HG03354 (cell line): ENCODE results near the gene TANGO2.

ENCODE experiments used
- ATAC-seq: cut with Tn5 transposase; IDR thresholded peaks from one replicate; pipeline ENCODE4 v1.9.1; 2021; ENCODE audit warnings: mild to moderate bottlenecking; ENCODE audit not compliant: unreplicated experiment, poor library complexity, severe bottlenecking

The TANGO2 gene

DNA sequence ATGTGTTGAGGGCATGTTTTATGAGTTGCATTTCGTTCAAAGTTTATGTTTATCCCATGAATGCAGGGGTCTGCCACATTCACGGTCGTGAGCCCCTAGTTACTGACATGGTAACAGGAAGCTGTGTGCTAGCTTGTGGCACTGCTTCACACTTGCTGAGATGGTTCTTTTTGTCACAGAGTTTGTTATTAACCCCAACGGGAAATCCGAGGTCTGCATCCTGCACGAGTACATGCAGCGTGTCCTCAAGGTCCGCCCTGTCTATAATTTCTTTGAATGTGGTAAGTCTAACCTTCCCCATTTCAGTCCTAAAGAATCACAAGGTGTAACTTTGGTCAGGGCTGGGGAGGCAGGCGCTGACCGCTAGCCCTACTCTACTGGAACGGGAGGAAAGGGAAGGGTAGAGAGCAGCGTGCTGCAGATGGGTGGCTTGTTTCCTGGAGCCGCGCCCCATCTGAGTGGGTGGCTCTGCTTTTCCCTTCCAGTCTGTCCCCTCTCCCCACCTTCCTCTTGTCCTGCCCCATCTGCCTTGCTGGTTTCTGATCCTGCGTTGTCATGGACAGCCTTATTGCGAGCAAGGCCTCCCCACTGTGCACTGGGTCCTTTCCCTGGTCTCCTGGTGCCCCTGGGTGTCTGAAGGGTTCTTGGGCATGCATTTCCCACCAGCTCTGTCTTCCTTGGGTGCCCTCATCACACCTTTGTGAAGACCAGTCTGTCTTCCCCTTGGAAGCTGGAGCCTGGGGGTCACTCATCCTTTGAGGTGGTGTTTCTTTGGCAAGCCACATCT lies 71.0 kb downstream of the TANGO2 start:
- no peak for ATAC-seq

- no peak for ATAC-seq
These were observed 71.6 kb downstream of the TANGO2 start for GRCh38 chr22:20092477-20092854.

DNA sequence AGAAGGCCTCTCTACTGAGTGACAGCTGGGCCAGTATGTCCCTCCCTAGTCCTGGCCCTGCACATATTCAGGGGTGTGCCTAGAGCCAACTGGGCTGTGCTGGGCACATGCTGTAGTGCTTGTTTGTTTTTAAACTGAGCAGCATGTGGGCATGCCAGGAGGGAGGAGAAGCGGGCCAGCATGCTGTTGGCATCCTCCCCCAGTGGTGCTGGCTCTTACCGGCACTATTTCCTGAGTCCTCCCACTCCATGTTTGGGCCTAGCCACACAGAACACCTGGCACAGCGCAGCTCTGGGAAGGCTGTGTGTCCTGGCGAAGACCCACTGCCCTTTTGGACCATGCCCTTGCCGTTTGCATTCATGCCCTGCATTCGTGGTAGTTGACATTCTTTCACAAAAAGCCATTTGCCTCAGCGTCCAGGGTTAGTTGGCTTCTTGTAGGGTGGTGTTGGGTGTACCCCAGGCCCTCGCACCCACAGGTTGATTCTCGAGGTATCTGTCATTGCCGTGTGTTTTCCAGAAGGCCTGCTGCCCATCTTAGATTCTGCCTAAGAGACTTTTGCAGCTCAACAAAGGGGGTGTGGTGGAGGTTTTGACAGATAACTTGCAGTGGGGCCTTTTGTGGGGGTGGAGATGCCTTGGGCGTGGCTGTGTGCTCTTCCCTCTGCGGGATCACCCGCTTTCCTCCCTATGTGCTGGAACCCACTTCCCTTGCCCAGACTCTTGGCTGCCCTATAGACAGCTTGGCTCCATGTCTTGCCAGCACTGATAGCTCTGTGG lies 72.7 kb downstream of the TANGO2 start:
- no peak for ATAC-seq

- ATAC-seq, result no peak
These were observed 73.4 kb downstream of the TANGO2 start for GRCh38 chr22:20094197-20094807.

DNA sequence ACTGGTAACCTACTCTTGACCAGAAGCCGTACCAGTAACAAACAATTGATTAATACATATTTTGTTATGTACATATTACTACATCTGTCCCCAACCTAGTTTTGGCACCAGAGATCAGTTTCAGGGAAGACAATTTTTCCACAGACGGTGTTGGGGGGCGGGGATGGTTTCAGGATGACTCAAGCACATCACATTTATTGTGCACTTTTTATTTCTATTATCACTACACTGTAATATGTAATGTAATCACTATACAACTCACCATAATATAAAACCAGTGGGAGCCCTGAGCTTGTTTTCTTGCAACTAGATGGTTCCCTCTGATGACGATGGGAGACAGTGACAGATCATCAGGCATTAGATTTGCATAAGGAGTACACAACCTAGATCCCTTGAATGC lies 74.6 kb downstream of the TANGO2 start:
- no peak for ATAC-seq

DNA sequence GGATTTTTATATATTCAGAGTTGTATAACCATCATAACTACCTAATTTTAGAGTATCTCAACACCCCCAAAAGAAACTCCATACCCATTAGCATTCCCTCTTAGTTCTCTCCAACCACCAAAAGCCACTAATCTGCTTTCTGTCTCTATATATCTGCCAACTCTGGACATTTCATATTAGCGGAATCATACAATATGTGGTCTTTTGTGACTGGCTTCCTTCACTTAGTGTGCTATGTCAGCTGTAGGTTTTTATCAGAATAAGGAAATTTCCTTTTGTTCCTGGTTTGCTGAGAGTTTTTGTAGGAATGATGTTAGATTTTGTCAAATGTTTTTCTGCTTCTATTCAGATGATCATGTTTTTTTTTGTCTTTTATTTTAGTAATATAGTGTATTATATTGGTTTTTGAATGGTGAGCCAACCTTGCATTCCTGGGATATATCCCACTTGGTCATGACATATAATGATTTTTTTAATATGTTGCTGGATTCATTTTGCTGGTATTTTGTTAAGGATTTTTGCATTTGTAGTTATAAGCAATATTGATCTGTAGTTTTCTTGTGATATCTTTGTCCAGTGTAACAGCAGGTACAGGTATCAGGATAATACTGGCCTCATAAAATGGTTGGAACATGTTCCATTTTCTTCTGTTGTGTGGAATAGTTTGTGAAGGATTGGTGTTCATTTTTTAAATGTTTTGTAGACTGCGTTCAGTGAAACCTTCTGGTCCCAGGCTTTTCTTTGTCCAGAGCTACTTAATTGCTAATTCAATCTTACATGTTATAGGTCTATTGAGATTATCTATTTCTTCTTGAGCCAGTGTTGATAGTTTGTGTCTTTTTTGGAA lies 75.9 kb downstream of the TANGO2 start:
- no peak for ATAC-seq

GRCh38 chr22:20099099-20099711 lies 78.3 kb downstream of the TANGO2 start:
- no peak for ATAC-seq

DNA sequence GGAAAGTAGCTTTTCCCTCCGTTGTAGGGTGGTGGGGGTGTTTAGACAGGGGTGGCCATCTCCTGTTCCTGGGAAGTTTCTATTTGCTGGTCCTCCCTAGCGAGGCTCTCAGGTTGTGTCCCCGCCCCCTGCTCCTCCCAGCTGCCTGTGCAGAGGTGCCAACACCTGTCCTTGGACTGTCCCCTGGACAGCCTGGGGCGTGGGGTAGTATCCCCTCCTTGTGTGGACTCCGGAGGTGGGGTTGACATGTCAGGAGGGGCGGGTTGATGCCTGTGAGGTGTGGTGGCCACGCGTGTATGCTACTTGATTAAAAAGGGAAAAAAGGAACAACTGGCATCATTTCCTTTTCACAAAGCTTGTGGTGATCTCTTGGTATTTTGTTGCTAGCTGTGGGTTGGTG lies 80.7 kb downstream of the TANGO2 start:
- ATAC-seq, result no peak

DNA sequence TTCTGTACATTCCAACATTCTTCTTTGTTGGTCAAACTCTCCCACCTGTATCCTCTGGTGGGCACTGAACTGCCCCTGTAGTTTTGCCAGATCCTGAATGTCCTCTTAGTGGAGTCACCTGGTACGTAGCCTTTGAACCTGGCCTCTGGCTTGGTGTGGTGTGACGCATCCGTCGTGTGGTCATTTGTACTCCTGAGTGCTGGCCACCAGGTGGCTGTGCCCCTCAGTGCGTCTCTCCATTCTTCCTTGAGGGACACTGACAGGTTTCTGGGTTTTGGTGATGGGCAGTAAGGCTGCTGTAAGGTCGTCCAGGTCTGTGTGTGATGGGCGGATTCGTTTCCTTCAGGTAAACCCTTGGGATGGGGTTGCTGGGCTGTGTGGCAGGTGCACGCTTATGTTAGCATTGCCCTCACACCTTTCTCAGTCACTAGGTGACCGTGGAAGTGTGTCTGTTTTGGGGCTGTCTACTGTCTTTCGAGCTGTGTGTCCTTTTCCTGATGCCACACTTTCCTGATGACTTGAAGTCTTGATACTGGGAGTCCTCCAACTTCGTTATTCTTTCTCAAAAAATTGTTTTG lies 81.4 kb downstream of the TANGO2 start:
- ATAC-seq, result no peak

DNA sequence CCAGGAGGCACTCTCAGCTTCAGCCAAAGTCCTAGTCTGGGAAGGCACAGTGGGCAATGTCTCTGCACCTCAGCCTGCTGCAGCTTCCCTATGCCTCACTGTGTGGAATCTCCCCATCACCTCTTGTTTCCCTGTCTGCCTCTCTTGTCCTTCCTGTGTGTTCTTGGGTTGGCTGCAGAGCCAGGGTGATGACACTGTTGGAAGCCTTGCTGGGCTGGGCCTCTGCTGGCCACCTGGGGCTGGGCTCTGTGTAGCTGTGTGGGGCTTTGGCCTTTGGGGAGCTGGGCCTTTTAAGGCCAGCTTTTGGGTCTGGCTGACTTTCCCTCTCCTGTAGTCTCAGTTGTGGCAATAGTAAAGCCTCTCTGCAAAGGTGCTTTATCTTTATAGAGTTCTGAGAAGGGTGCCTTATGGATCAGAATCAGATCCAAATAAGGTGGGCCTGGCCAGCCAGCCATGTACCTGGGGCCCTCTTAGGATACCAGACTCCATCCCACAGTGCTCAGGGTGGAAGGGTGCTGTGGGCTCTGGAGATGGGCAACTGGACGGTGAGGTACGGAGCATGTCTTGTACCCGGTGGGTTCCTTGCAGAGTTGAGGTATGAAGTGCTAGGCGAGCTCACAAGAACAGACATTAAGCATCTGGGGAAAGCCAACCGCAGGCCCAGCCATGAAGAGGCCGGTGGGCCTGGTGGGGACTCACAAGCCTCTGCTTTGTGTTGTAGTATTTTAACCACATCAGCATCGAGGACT lies 84.7 kb downstream of the TANGO2 start:
- ATAC-seq, result no peak

DNA sequence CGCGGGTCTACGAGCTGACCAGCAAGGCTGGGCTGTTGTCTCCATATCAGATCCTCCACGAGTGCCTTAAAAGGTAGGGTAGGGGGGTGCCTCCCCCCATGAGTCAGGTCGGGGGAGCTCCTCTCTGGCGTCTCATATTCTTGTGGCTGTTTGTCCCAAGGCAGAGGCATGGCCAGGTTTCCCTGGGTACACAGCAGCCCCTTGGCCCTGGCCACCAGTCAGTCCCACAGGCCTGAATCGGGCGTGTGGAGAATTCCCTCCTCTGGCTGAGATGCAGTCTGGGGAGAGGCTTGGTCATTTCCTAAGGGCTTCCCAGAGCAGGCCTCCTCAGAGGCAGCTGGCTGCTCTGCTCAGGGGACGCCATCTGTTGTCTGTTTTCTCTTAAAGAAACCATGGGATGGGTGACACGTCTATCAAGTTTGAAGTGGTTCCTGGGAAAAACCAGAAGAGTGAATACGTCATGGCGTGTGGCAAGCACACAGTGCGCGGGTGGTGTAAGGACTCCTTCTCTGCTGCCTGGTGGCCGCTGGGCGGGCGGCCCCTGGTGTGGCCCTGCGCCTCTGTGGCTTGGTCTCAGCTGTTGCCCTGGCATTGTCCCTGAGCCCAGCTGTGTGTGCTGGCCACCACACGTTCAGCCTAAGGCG lies 85.4 kb downstream of the TANGO2 start:
- ATAC-seq, result no peak

GRCh38 chr22:20106849-20107237 lies 85.9 kb downstream of the TANGO2 start:
- ATAC-seq, result no peak

GRCh38 chr22:20107471-20107901 lies 86.6 kb downstream of the TANGO2 start:
- ATAC-seq, result no peak

DNA sequence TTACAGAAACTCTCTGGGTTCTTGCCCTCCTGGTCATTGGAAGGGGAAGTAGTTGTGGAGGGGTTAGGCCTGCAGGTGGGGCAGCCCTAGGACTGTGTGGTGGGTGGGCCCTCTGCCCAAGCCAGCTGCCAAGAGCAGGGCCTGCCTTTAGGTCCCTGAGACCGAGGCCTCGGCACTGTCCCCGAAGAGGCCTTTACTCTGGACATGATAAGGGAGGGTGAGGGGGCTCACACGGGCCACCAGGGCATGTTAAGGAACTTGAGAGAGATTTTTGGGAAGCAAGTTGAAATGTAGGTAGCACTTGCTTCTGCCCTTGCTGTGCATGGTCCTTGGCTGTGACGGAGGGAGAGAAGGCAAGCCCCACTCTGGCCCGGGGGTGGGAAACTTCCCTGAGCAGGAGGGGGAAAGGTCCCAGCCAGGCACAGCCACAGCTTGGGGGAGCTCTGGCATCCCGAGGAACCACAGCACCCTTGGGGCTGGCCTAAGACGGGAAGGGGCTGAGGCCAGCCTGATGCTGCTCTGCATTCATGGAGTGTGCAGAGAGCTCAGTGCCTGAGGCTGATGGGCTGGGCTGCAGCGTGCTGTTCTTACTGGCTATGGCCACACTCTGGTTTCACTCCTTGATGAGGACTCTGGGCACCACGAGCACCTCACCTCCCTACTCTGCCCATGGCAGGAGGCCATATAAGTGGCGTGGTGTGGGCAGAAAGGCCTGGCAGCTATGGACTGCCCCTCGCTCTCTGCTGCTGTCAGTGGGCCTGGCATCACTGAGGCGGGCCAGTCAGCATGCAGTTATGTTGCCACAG lies 87.2 kb downstream of the TANGO2 start:
- ATAC-seq, result no peak

DNA sequence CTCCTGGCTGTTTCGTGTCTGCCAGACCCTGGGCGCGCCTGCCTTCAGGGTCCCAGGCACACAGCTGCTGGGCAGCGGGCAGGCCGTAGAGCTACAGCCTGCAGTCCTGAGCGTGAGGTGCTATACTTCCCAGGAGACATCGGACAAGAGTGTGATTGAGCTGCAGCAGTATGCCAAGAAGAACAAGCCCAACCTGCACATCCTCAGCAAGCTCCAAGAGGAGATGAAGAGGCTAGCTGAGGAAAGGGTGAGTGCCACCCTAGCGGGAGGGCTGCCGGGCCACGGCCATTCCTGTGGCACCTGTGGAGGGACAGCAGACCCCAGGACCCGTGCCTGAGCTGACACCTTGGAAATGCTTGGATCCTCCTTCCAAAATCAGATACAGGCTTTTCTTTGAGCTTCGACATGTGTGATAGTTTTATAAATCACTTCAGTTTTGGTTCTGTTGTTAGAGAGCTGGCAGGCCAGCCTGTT lies 87.9 kb downstream of the TANGO2 start:
- no peak for ATAC-seq

GRCh38 chr22:20109411-20110358 lies 88.8 kb downstream of the TANGO2 start:
- ATAC-seq, result no peak
